Measurements from ENCODE around the gene PRAMEF1.

Gene PRAMEF1

DNA sequence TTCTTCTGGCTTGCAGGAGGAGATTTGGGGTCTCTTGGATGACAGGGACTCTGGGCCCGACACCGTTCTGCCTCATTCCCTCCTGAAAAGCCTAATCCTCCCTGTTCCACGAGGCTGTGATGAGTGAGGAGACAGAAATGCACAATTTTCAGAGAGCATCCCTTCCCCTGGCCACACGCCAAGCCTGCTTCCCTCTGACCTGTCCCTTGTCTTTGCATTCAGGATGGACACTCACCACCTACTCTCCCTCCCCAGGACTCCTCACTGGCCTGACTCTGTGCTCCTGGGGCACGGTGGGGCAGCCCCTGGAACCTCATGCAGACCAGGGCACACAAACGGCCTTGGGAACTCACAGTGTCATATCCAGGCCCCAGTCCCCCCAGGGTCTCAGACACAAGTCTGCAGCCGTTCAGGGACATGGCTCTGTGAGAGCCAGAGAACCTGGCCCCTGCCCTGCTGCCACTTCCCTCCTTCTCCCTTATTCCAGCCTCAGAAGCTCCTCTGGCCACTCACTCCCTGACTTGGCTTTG, 21.2 kb upstream of the PRAMEF1 start:
- Histone ChIP-seq H2AFZ (no peak overlapping the region), H3K27ac (no peak overlapping the region), H3K36me3 (ENCODE audit: control insufficient read depth, insufficient read depth, low read length) (no peaks in the 10 kb centered on the region), H3K9me3 (ENCODE audit: control insufficient read depth, low read length) (no peaks in the 10 kb centered on the region), H3K79me2 (no peaks in the 10 kb centered on the region), H3K27me3 (ENCODE audit: control insufficient read depth, insufficient read depth, low read length) (no peaks in the 10 kb centered on the region), H3K4me1 (no peaks in the 10 kb centered on the region), H3K4me2 (ENCODE audit: low read length) (no peak overlapping the region), H3K9ac (no peak overlapping the region), H3K4me3 (ENCODE audit: low read depth, low read length) (no peak overlapping the region)
- no peak for TF ChIP-seq CTCF (IDR thresholded peaks at IDR 0.05)

GRCh38 chr1:12770620-12771019, 20.6 kb upstream of the PRAMEF1 start:
- Histone ChIP-seq H3K9me3 (ENCODE audit: control insufficient read depth, low read length) (no peaks in the 10 kb centered on the region), H2AFZ (no peak overlapping the region), H3K27ac (no peak overlapping the region), H3K9ac (no peak overlapping the region), H3K36me3 (ENCODE audit: control insufficient read depth, insufficient read depth, low read length) (no peaks in the 10 kb centered on the region), H3K4me3 (ENCODE audit: low read depth, low read length) (no peak overlapping the region), H3K4me1 (no peaks in the 10 kb centered on the region), H3K27me3 (ENCODE audit: control insufficient read depth, insufficient read depth, low read length) (no peaks in the 10 kb centered on the region), H3K79me2 (no peaks in the 10 kb centered on the region), H3K4me2 (ENCODE audit: low read length) (no peak overlapping the region)
- no peak for TF ChIP-seq CTCF (IDR thresholded peaks at IDR 0.05)

GRCh38 chr1:12771186-12771585, 20.0 kb upstream of the PRAMEF1 start:
- Histone ChIP-seq H3K9ac (no peak overlapping the region), H3K79me2 (no peaks in the 10 kb centered on the region), H3K4me1 (no peaks in the 10 kb centered on the region), H3K36me3 (ENCODE audit: control insufficient read depth, insufficient read depth, low read length) (no peaks in the 10 kb centered on the region), H3K9me3 (ENCODE audit: control insufficient read depth, low read length) (no peaks in the 10 kb centered on the region), H3K27ac (no peak overlapping the region), H3K4me2 (ENCODE audit: low read length) (no peak overlapping the region), H3K4me3 (ENCODE audit: low read depth, low read length) (no peak overlapping the region), H2AFZ (no peak overlapping the region), H3K27me3 (ENCODE audit: control insufficient read depth, insufficient read depth, low read length) (no peaks in the 10 kb centered on the region)
- TF ChIP-seq CTCF (IDR thresholded peaks at IDR 0.05), result no peak

DNA sequence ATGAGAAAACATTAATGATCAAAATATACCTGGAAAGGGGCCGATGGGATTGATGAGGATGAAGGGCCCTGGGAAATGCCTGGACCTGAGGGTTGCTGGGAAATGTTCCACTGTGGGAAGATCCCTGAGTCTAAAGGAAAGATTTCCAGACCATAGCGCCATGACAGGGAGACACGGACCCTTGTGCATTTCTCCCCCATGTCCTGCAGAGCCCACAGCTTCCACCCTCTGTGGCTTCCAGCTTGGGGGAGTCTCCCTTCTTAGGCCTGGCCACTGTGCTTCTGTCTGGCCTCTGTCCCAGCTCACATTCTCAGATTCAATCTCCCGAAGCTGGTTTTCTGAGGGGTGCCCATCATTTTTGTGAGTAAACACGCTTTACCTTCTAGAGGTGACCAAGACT, 18.7 kb upstream of the PRAMEF1 start:
- Histone ChIP-seq H3K27me3 (ENCODE audit: control insufficient read depth, insufficient read depth, low read length) (no peaks in the 10 kb centered on the region), H3K9ac (no peak overlapping the region), H2AFZ (no peak overlapping the region), H3K9me3 (ENCODE audit: control insufficient read depth, low read length) (no peaks in the 10 kb centered on the region), H3K4me2 (ENCODE audit: low read length) (no peak overlapping the region), H3K4me1 (no peaks in the 10 kb centered on the region), H3K27ac (no peak overlapping the region), H3K79me2 (no peaks in the 10 kb centered on the region), H3K36me3 (ENCODE audit: control insufficient read depth, insufficient read depth, low read length) (no peaks in the 10 kb centered on the region), H3K4me3 (ENCODE audit: low read depth, low read length) (no peak overlapping the region)
- no peak for TF ChIP-seq CTCF (IDR thresholded peaks at IDR 0.05)

- no peak within 1 kb of the TSS for H2AFZ ChIP-seq
- no peaks in the 10 kb centered on the region for H3K9me3 ChIP-seq (ENCODE audit: control insufficient read depth, low read length)
- no peaks in the 10 kb centered on the region for H3K36me3 ChIP-seq (ENCODE audit: control insufficient read depth, insufficient read depth, low read length)
- no peaks in the 10 kb centered on the region for H3K79me2 ChIP-seq
- H3K4me1 ChIP-seq, result no peaks in the 10 kb centered on the region
- no peak for TF ChIP-seq CTCF (IDR thresholded peaks at IDR 0.05)
- H3K4me3 ChIP-seq (ENCODE audit: low read depth, low read length), result no peak within 1 kb of the TSS
- no peak within 1 kb of the TSS for H3K4me2 ChIP-seq (ENCODE audit: low read length)
- no peaks in the 10 kb centered on the region for H3K27me3 ChIP-seq (ENCODE audit: control insufficient read depth, insufficient read depth, low read length)
- no peak within 1 kb of the TSS for H3K9ac ChIP-seq
- no peak within 1 kb of the TSS for H3K27ac ChIP-seq
Observed at GRCh38 chr1:12773438-12773837, 17.8 kb upstream of the PRAMEF1 start, which contains the start of gene PRAMEF12. PRAMEF12 (plus strand) TSS chr1:12773738; CDS start chr1:12774868, 1,130 bp downstream.

All from parathyroid adenoma (tissue), 2 donors.